GM19351 (cell line): ENCODE data around the gene LSMEM2.
"Not testable (repeated sequence)": the region's sequence is repeated elsewhere in the genome, so short reads cannot be mapped to it uniquely, and the experiment has no call there.

Experiments used
- ATAC-seq: cut with Tn5 transposase; IDR thresholded peaks from one replicate; pipeline ENCODE4 v1.9.1; 2021; ENCODE audit warnings: mild to moderate bottlenecking, moderate library complexity; ENCODE audit not compliant: unreplicated experiment

Gene LSMEM2

DNA sequence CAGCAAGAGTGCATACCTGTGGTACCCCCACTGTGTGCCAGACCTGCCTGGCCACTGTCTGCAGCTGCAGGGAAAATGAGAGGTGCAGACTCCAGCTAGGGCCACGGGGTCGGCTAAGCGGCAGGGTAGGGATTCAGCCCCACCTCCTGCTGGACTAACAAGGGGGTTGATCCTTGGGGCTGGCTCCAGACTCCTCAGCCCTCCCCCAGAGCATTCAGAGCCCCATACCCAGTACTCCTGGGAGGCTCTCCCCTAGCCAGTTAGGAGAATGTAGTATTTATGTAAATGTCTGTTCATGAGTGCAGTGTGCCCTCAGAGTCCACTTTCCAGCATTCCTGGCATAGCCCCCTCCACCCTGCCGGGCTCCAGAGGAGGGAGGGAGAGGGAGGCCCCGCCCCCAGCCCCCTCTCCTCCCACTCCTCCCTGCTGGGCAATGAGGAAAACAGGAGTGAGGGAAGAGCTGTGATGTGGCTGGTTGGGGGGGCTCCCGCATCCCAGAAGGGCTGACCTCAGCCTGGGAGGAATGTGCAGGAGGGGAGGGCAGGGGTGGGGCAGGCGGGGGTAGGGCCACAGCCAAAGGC, 14.4 kb upstream of the LSMEM2 start:
- no peak for ATAC-seq

DNA sequence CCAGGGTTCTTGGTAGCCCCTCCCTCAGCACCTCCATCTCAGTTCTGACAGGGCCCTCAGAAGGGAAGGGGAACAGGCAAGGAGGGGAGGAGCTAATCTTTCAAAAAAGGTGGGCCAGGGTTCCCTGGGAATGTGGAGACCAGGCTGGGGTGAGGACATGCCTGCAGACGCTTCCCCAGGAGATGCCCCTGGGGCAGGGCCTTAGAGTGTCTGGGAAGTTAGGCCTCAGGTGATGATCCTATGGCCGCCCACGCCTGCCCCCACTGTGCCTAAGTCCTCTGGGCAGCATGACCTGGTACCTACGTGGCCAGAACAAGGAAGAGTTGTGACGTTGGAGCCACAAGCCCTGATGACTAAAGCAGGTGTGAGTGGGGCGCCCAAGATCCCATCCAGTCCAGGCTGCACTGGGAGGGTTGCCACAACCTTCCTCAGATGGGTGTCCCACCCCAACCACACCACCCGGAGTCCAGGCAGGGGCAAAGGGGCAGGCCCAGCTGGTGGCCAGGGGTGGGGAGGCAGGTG, 13.9 kb upstream of the LSMEM2 start:
- ATAC-seq = no peak

- ATAC-seq = no peak
These were observed 13.3 kb upstream of the LSMEM2 start for GRCh38 chr3:50265571-50265970.

- no peak for ATAC-seq
These were observed 12.9 kb upstream of the LSMEM2 start for GRCh38 chr3:50266017-50266416.

DNA sequence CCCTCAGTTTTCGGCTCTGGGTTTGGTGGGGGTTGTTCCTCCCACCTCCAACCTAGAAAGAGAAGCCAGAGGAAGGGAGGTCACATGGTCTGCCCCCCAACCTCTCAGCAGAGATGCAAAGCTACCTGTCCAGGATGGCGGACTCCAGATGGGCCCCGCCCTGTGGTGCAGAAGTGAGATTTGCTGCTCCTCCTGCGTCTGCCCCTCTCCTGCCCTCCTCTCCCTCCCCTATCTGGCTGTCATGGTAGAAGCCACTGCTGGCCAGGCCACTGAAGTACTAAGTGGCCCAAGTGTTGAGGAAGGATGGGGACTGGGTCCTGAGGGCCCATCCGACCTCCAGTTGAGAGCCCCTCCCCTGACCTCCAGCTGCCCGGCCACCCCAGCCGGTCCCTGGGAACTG, 12.1 kb upstream of the LSMEM2 start:
- no peak for ATAC-seq

DNA sequence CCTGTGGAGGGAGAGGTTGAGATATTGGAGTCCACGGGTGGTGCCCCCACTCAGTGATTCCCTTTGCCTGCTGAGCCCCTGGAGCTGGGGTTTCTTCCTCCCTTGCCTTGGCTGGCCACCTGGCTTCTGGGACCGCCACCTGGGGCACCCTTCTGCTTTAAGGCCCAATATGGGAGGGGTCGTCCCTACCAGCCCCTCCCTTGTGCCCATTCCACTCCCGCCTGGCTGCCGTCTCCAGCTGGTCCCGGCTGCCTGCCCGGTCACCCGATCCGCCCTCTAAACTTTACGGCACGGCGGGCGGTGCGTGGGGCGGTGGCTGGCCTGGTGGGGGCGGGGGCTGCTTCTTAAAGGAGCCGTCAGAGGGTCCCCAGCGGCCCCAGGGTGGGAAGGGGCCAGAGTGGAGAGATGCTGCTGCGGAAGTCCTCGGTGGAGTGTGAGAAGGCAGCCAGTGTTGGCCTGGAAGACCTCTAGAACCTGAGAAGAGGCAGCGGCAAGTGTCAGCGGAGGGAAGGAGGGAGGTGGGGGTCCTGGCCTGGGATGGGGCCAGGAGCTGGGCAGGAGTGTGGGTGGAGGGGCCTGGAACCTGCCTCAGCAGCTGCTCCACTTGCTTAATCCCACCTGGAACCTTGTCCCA, 11.5 kb upstream of the LSMEM2 start:
- no peak for ATAC-seq

GRCh38 chr3:50268276-50268675, 10.6 kb upstream of the LSMEM2 start:
- no peak for ATAC-seq

GRCh38 chr3:50268703-50269451, 10.0 kb upstream of the LSMEM2 start, which contains the start of gene SEMA3B:
Gene SEMA3B (plus strand): TSS chr3:50269147. CDS start chr3:50269241, 94 bp downstream.
- ATAC-seq = no peak

GRCh38 chr3:50269460-50269859, 9.4 kb upstream of the LSMEM2 start:
- no peak for ATAC-seq

DNA sequence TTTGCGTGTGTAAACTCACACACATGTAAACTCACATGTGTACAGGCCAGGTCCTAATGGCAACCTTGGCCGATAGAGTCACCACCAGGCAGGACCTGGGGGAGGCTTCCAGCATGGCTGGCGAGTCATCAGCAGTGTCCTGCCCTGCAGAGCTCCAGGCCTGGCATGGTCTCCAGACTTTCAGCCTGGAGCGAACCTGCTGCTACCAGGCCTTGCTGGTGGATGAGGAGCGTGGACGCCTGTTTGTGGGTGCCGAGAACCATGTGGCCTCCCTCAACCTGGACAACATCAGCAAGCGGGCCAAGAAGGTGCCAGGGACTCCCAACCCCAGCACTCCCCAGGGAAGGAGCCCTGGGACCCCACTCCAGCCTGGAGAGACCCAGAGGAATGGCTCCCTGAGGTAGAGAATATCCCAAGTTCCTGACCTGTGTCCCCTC, 8.9 kb upstream of the LSMEM2 start:
- no peak for ATAC-seq

DNA sequence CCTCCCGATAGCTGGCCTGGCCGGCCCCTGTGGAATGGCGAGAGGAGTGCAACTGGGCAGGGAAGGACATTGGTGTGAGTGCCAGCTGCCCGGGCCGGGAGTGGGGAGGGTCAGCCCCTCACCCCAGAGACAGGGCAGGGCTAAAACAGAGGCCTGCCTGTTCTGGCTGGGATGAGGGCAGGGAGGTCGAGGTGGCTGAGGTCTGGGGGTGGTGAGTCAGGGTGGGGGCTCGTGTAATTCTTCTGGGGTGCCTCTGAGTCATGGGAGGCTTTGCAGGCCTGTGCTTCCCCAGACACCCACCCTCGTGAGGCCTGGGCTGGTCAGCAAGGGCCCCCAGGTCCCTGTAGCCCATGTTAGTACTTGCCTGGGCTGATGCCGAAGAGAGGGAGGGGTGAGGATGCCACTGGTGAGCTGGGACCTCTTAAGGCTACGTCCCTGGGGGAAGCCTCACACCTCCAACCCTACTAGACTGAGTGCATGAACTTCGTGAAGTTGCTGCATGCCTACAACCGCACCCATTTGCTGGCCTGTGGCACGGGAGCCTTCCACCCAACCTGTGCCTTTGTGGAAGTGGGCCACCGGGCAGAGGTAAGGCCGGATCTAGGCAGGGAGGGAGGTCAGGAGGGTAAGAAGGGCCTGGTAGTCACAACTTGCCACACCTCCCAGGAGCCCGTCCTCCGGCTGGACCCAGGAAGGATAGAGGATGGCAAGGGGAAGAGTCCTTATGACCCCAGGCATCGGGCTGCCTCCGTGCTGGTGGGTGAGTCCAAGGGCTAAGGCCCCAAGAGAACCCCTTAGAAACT, 8.3 kb upstream of the LSMEM2 start:
- ATAC-seq = no peak

GRCh38 chr3:50271314-50271936, 7.5 kb upstream of the LSMEM2 start:
- ATAC-seq = no peak

DNA sequence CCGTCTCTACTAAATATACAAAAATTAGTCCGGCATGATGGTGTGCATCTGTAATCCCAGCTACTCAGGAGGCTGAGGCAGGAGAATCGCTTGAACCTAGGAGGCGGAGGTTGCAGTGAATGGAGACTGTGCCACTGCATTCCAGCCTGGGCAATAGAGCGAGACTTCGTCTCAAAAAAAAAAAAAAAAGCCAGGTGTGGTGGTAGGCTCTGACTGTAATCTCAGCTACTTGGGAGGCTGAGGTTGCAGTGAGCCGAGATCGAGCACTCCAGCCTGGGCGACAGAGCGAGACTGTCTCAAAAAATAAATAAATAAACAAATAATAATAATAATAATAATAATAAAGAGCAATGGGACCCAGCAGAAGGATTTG, 6.4 kb upstream of the LSMEM2 start:
- not testable (repeated sequence) for ATAC-seq

GRCh38 chr3:50272911-50273688, 5.8 kb upstream of the LSMEM2 start:
- ATAC-seq = peak; percentile 82

DNA sequence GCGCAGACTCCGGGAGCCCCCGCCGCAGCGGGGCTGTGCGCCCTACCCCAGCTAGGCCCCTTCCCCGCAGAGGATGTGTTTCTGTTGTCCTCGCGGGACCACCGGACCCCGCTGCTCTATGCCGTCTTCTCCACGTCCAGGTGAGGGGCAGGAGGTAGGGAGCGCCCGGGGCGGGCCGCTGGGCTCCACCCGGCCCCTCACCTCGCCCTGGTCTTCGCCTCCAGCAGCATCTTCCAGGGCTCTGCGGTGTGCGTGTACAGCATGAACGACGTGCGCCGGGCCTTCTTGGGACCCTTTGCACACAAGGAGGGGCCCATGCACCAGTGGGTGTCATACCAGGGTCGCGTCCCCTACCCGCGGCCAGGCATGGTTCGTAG, 5.2 kb upstream of the LSMEM2 start:
- no peak for ATAC-seq

DNA sequence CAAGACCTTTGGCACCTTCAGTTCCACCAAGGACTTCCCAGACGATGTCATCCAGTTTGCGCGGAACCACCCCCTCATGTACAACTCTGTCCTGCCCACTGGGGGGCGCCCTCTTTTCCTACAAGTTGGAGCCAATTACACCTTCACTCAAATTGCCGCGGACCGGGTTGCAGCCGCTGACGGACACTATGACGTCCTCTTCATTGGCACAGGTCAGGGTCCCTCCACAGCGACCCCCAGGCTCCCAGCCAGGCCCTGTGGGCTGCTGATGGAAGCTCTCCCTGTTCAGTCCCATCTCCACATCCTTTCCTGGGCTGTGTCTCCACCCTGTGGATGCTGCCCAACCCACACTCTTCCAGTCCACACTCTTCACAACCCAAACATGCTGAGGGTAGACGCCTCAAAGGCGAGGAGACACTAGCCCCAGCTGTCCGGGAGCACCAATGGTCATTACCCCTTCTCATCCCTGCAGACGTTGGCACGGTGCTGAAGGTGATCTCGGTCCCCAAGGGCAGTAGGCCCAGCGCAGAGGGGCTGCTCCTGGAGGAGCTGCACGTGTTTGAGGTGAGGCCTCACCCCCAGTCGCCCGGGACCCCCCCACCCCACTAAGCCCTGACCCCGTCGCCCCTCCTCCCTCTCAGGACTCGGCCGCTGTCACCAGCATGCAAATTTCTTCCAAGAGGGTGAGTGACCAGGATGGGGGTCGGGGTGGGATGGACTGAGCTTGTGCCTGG, 4.3 kb upstream of the LSMEM2 start:
- ATAC-seq = no peak

GRCh38 chr3:50275141-50275995, 3.5 kb upstream of the LSMEM2 start:
- ATAC-seq = no peak

DNA sequence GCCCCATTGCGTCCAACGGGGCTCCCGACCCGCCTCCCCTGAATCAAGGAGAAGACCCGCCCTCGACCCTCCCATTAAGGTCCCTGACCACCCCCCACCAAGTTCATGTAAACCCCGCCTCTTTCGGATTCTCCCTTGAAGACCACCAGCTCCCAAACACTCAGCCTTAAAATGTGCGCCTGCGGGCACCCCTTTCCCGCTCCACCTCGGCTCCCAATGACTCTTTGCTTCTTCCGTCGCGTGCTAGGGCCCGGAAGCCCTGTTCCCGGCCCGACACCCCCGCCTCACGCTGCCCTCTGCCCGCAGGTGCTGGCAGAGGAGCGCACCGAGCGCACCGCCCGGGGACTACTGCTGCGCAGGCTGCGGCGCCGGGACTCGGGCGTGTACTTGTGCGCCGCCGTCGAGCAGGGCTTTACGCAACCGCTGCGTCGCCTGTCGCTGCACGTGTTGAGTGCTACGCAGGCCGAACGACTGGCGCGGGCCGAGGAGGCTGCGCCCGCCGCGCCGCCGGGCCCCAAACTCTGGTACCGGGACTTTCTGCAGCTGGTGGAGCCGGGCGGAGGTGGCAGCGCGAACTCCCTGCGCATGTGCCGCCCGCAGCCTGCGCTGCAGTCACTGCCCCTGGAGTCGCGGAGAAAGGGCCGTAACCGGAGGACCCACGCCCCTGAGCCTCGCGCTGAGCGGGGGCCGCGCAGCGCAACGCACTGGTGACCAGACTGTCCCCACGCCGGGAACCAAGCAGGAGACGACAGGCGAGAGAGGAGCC, 2.7 kb upstream of the LSMEM2 start:
- no peak for ATAC-seq
